Activated CD8-positive, alpha-beta T cell treated with anti-CD3 and anti-CD28 coated beads, Interleukin-2, amount 10 ng/mL, durations not matched to agents 7 days and 5 days (primary cell): Measurements from ENCODE around the gene TFAM. TPM values are rescaled to one million over a fixed set of nuclear protein-coding genes. Genes with fewer than 3 reads are reported as not detected.
A peak's percentile ranks its signal among the peaks of the same experiment; 100 is the strongest.

Experiments used
- ATAC-seq: fragments of 150-1000 bp; cut with Tn5 transposase; one replicate; pipeline ENCODE4 v1.10.0; 2021; ENCODE audit warnings: moderate library complexity
- CTCF ChIA-PET: fragments of 350-600 bp; sonication (Branson Sonifier 250); formaldehyde crosslinking; loops from one replicate; lab custom pipeline; 2021; ENCODE audit warnings: antibody characterized with exemption; lab: Charles Lee
- POLR2A ChIA-PET: fragments of 350-600 bp; sonication (Branson Sonifier 250); formaldehyde crosslinking; loops from one replicate; lab custom pipeline; 2021; ENCODE audit warnings: antibody characterized with exemption; lab: Charles Lee
- DNase-seq: peaks from one replicate; pipeline ENCODE4 v3.0.0-alpha.2; 2020
- H3K27ac Mint-ChIP-seq: one replicate; pipeline ENCODE4 v1.8.0; 2021; ENCODE audit warnings: mild to moderate bottlenecking, mixed read lengths
- H3K27me3 Mint-ChIP-seq: one replicate; pipeline ENCODE4 v1.8.0; 2021; ENCODE audit warnings: low read depth, mixed read lengths
- H3K36me3 Mint-ChIP-seq: one replicate; pipeline ENCODE4 v1.8.0; 2021; ENCODE audit warnings: low read depth, mixed read lengths
- H3K4me1 Mint-ChIP-seq: one replicate; pipeline ENCODE4 v1.8.0; 2021; ENCODE audit warnings: low read depth, mixed read lengths
- H3K4me3 Mint-ChIP-seq: one replicate; pipeline ENCODE4 v1.8.0; 2021; ENCODE audit warnings: mild to moderate bottlenecking, mixed read lengths
- H3K9me3 Mint-ChIP-seq: one replicate; pipeline ENCODE4 v1.8.0; 2022; ENCODE audit warnings: mixed read lengths; ENCODE audit not compliant: insufficient read depth
- total RNA-seq, 2 experiments: library from RNA; stranded (reverse); gene quantifications; one replicate each; pipeline ENCODE4 v1.2.3, GENCODE V29; 2021

The TFAM gene
- total RNA-seq, 2 experiments from 2014 or later: 64.1 to 67.2 TPM

GRCh38 chr10:58382489-58382995 lies 2.7 kb upstream of the TFAM start:
- POLR2A ChIA-PET: no interaction called here
- ATAC-seq (no peak), DNase-seq (no peak)
- no peaks in the 10 kb centered on the region for H3K9me3 Mint-ChIP-seq
- H3K36me3 Mint-ChIP-seq: peaks cover 13% of the 10 kb centered on the region
- H3K27me3 Mint-ChIP-seq: peaks cover 4% of the 10 kb centered on the region
- no peak overlapping the region for H3K4me3 Mint-ChIP-seq
- peaks cover 28% of the 10 kb centered on the region for H3K4me1 Mint-ChIP-seq
- CTCF ChIA-PET: interaction anchor here (1.0 kb wide), 1 partner anchor 83 kb away, joined by 5 read pairs; no protein-coding TSS in a partner anchor
- H3K27ac Mint-ChIP-seq: no peak overlapping the region

DNA sequence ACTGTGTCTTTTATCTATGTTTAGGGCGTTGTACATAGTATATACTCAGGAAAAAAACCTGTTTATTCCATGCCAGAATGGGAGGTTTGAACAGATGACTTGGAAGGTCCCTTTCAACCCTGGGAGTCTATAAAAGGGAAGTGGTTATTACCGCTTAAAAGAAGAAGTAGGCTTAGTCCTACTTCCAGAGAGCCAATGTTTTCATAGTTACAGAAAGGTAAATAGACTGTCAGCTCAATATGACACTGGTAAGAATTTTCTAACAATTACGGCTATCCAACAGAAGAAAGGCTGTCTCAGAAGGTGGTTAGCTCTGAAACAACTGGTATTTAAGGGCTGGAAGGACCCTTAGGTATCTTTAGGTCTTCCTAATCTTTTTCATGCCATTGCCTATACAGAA lies 1.1 kb upstream of the TFAM start:
- H3K27ac Mint-ChIP-seq: peak overlapping the region; percentile 32

GRCh38 chr10:58384544-58384998 lies 639 bp upstream of the TFAM start:
- POLR2A ChIA-PET: interaction anchor here (0.8 to 1.0 kb wide), 4 partner anchors 24 to 118 kb away, joined by 3 read pairs; partner anchors contain the start of gene CISD1
- peaks cover 4% of the 10 kb centered on the region for H3K27me3 Mint-ChIP-seq
- H3K4me3 Mint-ChIP-seq: peak overlapping the region; percentile 98
- DNase-seq (no peak), ATAC-seq (peak; percentile 1)
- peaks cover 28% of the 10 kb centered on the region for H3K36me3 Mint-ChIP-seq
- peak overlapping the region; percentile 97 for H3K27ac Mint-ChIP-seq
- CTCF ChIA-PET: interaction anchor here (0.9 to 3.8 kb wide), 20 partner anchors 11 to 207 kb away, joined by 3 to 41 read pairs (median 4); partner anchors contain the start of gene CISD1
- no peaks in the 10 kb centered on the region for H3K9me3 Mint-ChIP-seq
- H3K4me1 Mint-ChIP-seq: peaks cover 34% of the 10 kb centered on the region

More for the DNA sequence above, 1.1 kb upstream of the TFAM start:
- peaks cover 34% of the 10 kb centered on the region for H3K4me1 Mint-ChIP-seq
- H3K9me3 Mint-ChIP-seq: no peaks in the 10 kb centered on the region
- no peak for DNase-seq
- ChIA-PET POLR2A (interaction anchor here (0.8 to 1.0 kb wide), 2 partner anchors 24 to 48 kb away, joined by 3 read pairs; no protein-coding TSS in a partner anchor), CTCF (interaction anchor here (0.9 to 3.8 kb wide), 16 partner anchors 10 to 182 kb away, joined by 3 to 41 read pairs (median 4); no protein-coding TSS in a partner anchor)
- H3K4me3 Mint-ChIP-seq: peak overlapping the region; percentile 98
- peaks cover 23% of the 10 kb centered on the region for H3K36me3 Mint-ChIP-seq
- peaks cover 4% of the 10 kb centered on the region for H3K27me3 Mint-ChIP-seq
- ATAC-seq: peak; percentile 25

GRCh38 chr10:58385784-58386112 lies 538 bp downstream of the TFAM start:
- DNase-seq: peak; percentile 30
- ChIA-PET POLR2A (interaction anchor here (2.0 kb wide), 1 partner anchor 51 kb away, joined by 8 read pairs; the partner anchor contains the start of gene UBE2D1), CTCF (interaction anchor here (0.9 to 3.8 kb wide), 8 partner anchors 8 to 214 kb away, joined by 3 to 41 read pairs (median 3); partner anchors contain the start of gene CISD1)
- peak; percentile 10 for ATAC-seq
- Mint-ChIP-seq H3K4me3 (peak overlapping the region; percentile 98), H3K9me3 (no peaks in the 10 kb centered on the region), H3K27ac (peak overlapping the region; percentile 97), H3K4me1 (peaks cover 34% of the 10 kb centered on the region), H3K36me3 (peaks cover 35% of the 10 kb centered on the region), H3K27me3 (peaks cover 4% of the 10 kb centered on the region)

- H3K36me3 Mint-ChIP-seq: peaks cover 51% of the 10 kb centered on the region
- no peak overlapping the region for H3K27ac Mint-ChIP-seq
- peaks cover 32% of the 10 kb centered on the region for H3K4me1 Mint-ChIP-seq
- ATAC-seq (no peak), DNase-seq (no peak)
- POLR2A ChIA-PET: no interaction called here
- H3K27me3 Mint-ChIP-seq: no peaks in the 10 kb centered on the region
- CTCF ChIA-PET: interaction anchor here (0.9 kb wide), 1 partner anchor 9 kb away, joined by 4 read pairs; no protein-coding TSS in a partner anchor
- H3K9me3 Mint-ChIP-seq: no peaks in the 10 kb centered on the region
- H3K4me3 Mint-ChIP-seq: no peak overlapping the region
Measured at GRCh38 chr10:58389024-58389423, 3.8 kb downstream of the TFAM start.

DNA sequence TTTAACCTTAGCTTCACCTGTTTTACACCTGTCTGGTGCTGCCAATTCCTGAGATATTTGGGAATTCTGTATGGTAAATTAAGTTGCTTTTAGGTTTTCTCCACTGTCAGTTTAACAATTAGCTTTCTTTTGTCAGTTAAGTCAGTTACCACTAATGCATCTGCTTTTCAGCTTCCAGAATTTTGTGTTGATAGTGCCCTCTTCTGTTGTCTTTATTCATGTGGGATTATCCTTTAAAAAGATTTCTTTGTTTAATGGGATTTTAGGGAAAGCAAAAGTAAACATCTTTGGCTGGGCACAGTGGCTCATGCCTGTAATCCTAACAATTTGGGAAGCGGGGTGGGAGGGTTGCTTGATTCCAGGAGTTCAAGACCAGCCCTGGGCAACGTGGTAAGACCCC lies 8.1 kb downstream of the TFAM start:
- peaks cover 59% of the 10 kb centered on the region for H3K36me3 Mint-ChIP-seq
- no peaks in the 10 kb centered on the region for H3K27me3 Mint-ChIP-seq
- POLR2A ChIA-PET: no interaction called here

DNA sequence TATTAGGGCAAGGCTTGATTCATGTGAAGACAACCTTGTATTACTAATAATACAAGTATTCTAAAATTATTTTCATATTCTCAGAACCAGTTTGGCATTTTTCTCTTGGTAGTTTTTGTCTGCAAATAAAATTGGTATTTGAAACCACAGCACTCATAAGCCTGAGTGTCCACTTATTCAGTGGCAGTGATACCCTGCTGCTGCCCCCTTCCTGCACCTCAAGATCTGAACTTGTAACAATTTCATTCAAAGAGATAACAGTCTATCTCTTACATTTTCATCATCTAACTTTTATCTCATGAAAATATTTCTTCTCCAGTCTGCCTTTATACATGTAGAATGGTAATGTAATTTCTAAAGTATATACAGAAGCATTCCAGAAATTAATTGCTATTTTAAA lies 9.3 kb downstream of the TFAM start:
- H3K36me3 Mint-ChIP-seq: peaks cover 50% of the 10 kb centered on the region

More for the DNA sequence above, 8.1 kb downstream of the TFAM start:
- no peaks in the 10 kb centered on the region for H3K9me3 Mint-ChIP-seq
- no peak overlapping the region for H3K4me3 Mint-ChIP-seq
- DNase-seq (no peak), ATAC-seq (no peak)
- H3K4me1 Mint-ChIP-seq: peaks cover 10% of the 10 kb centered on the region
- H3K27ac Mint-ChIP-seq: no peak overlapping the region
- CTCF ChIA-PET: interaction anchor here (0.8 to 1.4 kb wide), 3 partner anchors 9 to 101 kb away, joined by 3 to 6 read pairs (median 3); no protein-coding TSS in a partner anchor

DNA sequence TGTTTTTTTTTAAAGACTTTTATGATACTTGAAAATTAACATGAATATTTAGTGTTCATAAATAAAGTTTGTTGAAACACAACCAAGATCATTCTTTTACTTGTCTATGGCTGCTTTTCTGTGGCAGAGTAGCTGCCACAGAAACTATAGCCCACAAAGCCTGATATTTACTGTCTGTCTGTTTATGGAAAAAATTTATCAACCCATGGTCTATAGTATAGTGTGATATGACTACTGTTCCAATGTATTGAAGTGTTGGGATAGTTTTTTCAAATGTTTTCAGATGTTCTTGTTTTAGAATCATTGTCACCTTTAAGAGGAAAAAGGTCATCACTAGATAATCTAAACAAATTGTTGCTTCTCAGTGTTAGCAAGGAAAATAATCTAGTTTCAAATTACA lies 10.8 kb downstream of the TFAM start:
- Mint-ChIP-seq H3K27ac (no peak overlapping the region), H3K36me3 (peaks cover 46% of the 10 kb centered on the region), H3K27me3 (no peaks in the 10 kb centered on the region), H3K4me1 (peaks cover 7% of the 10 kb centered on the region), H3K9me3 (no peaks in the 10 kb centered on the region), H3K4me3 (no peak overlapping the region)
- ATAC-seq (no peak), DNase-seq (no peak)
- ChIA-PET POLR2A (no interaction called here), CTCF (interaction anchor here (1.1 kb wide), 1 partner anchor 11 kb away, joined by 4 read pairs; the partner anchor contains the start of gene TFAM)

More for the DNA sequence above, 9.3 kb downstream of the TFAM start:
- peaks cover 7% of the 10 kb centered on the region for H3K4me1 Mint-ChIP-seq
- no peak overlapping the region for H3K27ac Mint-ChIP-seq
- H3K9me3 Mint-ChIP-seq: no peaks in the 10 kb centered on the region
- POLR2A ChIA-PET: no interaction called here
- H3K27me3 Mint-ChIP-seq: no peaks in the 10 kb centered on the region
- H3K4me3 Mint-ChIP-seq: no peak overlapping the region
- ATAC-seq (no peak), DNase-seq (no peak)
- CTCF ChIA-PET: interaction anchor here (0.8 kb wide), 1 partner anchor 9 kb away, joined by 3 read pairs; the partner anchor contains the start of gene TFAM

- no peak for DNase-seq
- no peaks in the 10 kb centered on the region for H3K9me3 Mint-ChIP-seq
- ChIA-PET CTCF (interaction anchor here (1.6 kb wide), 1 partner anchor 9 kb away, joined by 4 read pairs; no protein-coding TSS in a partner anchor), POLR2A (no interaction called here)
- H3K4me3 Mint-ChIP-seq: no peak overlapping the region
- peaks cover 35% of the 10 kb centered on the region for H3K36me3 Mint-ChIP-seq
- no peaks in the 10 kb centered on the region for H3K4me1 Mint-ChIP-seq
- H3K27ac Mint-ChIP-seq: no peak overlapping the region
- H3K27me3 Mint-ChIP-seq: no peaks in the 10 kb centered on the region
- ATAC-seq: no peak
Measured at GRCh38 chr10:58397830-58398229, 12.6 kb downstream of the TFAM start.

DNA sequence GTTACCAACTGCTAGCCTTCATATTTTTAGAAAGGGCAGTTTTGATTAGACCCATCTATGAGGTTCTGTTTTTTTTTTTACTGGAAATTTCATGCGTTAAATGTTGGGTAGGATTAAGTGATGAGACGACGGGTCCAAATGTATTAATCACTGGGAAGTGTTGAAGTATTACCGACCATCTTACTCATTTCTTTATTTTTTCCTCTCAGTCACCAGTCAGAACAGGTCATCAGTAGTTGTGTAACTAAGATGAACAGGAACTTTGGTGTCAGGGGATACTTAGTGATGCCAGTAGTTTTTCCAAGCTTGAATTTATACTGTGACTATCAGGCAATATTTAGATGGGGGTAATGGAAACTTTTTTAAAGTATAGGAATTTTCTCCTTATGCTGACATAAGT lies 14.2 kb downstream of the TFAM start:
- ChIA-PET CTCF (no interaction called here), POLR2A (no interaction called here)
- peaks cover 28% of the 10 kb centered on the region for H3K36me3 Mint-ChIP-seq
- no peaks in the 10 kb centered on the region for H3K9me3 Mint-ChIP-seq
- no peaks in the 10 kb centered on the region for H3K27me3 Mint-ChIP-seq
- no peak overlapping the region for H3K4me3 Mint-ChIP-seq
- no peak overlapping the region for H3K27ac Mint-ChIP-seq
- ATAC-seq (no peak), DNase-seq (no peak)
- no peaks in the 10 kb centered on the region for H3K4me1 Mint-ChIP-seq

- ChIA-PET POLR2A (no interaction called here), CTCF (no interaction called here)
- peaks cover 20% of the 10 kb centered on the region for H3K36me3 Mint-ChIP-seq
- H3K9me3 Mint-ChIP-seq: no peaks in the 10 kb centered on the region
- H3K27me3 Mint-ChIP-seq: no peaks in the 10 kb centered on the region
- H3K4me3 Mint-ChIP-seq: no peak overlapping the region
- no peak for DNase-seq
- H3K4me1 Mint-ChIP-seq: no peaks in the 10 kb centered on the region
- ATAC-seq: no peak
- H3K27ac Mint-ChIP-seq: no peak overlapping the region
Measured at GRCh38 chr10:58400609-58401008, 15.4 kb downstream of the TFAM start.

- no peaks in the 10 kb centered on the region for H3K4me1 Mint-ChIP-seq
- no peaks in the 10 kb centered on the region for H3K9me3 Mint-ChIP-seq
- DNase-seq: no peak
- no peak for ATAC-seq
- H3K4me3 Mint-ChIP-seq: no peak overlapping the region
- peaks cover 5% of the 10 kb centered on the region for H3K36me3 Mint-ChIP-seq
- ChIA-PET POLR2A (no interaction called here), CTCF (interaction anchor here (1.2 kb wide), 1 partner anchor 11 kb away, joined by 4 read pairs; no protein-coding TSS in a partner anchor)
- no peak overlapping the region for H3K27ac Mint-ChIP-seq
- H3K27me3 Mint-ChIP-seq: no peaks in the 10 kb centered on the region
Measured at GRCh38 chr10:58404001-58404400, 18.8 kb downstream of the TFAM start.
